GM23338 (cell line): Measurements from ENCODE around the gene IL9. TPM values are rescaled to one million over a fixed set of nuclear protein-coding genes. Genes with fewer than 3 reads are reported as not detected.

Experiments
- ATAC-seq: fragments of 200-7000 bp; cut with Tn5 transposase; 3 replicates; pipeline ENCODE4 v1.9.1; 2020
- DNase-seq: peaks from one replicate; pipeline ENCODE4 v3.0.0-alpha.2; 2015; ENCODE audit warnings: low spot score
- H2AFZ ChIP-seq: fragments of 200-600 bp; sonication (generic); 2 replicates; pipeline ENCODE4 v1.8.0; 2016; ENCODE audit warnings: antibody characterized with exemption, mild to moderate bottlenecking, moderate library complexity
- H3F3A ChIP-seq: fragments of 200-600 bp; sonication (generic); replicated peaks from 2 replicates; pipeline ENCODE4 v1.8.0; 2017; ENCODE audit warnings: antibody characterized with exemption, mixed run types, low read depth
- H3K27ac ChIP-seq: fragments of 200-600 bp; sonication (generic); 2 replicates; pipeline ENCODE4 v1.6.1; 2016; ENCODE audit warnings: low read depth
- H3K27me3 ChIP-seq: fragments of 200-600 bp; sonication (generic); 2 replicates; pipeline ENCODE4 v1.8.0; 2016; ENCODE audit warnings: mild to moderate bottlenecking, mixed run types, moderate library complexity; ENCODE audit not compliant: insufficient read depth
- H3K36me3 ChIP-seq: fragments of 200-600 bp; sonication (generic); 2 replicates; pipeline ENCODE4 v1.8.0; 2016; ENCODE audit warnings: mild to moderate bottlenecking; ENCODE audit not compliant: insufficient read depth
- H3K4me1 ChIP-seq: fragments of 200-600 bp; sonication (generic); 2 replicates; pipeline ENCODE4 v1.8.0; 2016; ENCODE audit warnings: mild to moderate bottlenecking, moderate library complexity; ENCODE audit not compliant: insufficient read depth
- H3K4me2 ChIP-seq: fragments of 200-600 bp; sonication (generic); 2 replicates; pipeline ENCODE4 v1.7.1; 2017; ENCODE audit warnings: mixed run types
- H3K4me3 ChIP-seq: fragments of 200-600 bp; sonication (generic); 2 replicates; pipeline ENCODE4 v1.6.1; 2016; ENCODE audit warnings: mixed run types
- H3K79me2 ChIP-seq: fragments of 200-600 bp; sonication (generic); replicated peaks from 2 replicates; pipeline ENCODE4 v1.8.0; 2017; ENCODE audit warnings: mild to moderate bottlenecking; ENCODE audit not compliant: insufficient read depth
- H3K9me2 ChIP-seq: fragments of 200-600 bp; sonication (generic); 2 replicates; pipeline ENCODE4 v1.8.0; 2017; ENCODE audit not compliant: insufficient read depth
- H4K20me1 ChIP-seq: fragments of 200-600 bp; sonication (generic); replicated peaks from 2 replicates; pipeline ENCODE4 v1.8.0; 2017; ENCODE audit warnings: mild to moderate bottlenecking; ENCODE audit not compliant: insufficient read depth
- H3K27ac Mint-ChIP-seq: 2 replicates; pipeline ENCODE4 v1.8.0; 2020; ENCODE audit warnings: inconsistent platforms, mild to moderate bottlenecking, moderate library complexity, mixed read lengths
- H3K27me3 Mint-ChIP-seq: 3 replicates; pipeline ENCODE4 v1.8.0; 2022; ENCODE audit warnings: low read depth, mild to moderate bottlenecking, moderate library complexity, mixed read lengths, inconsistent platforms; ENCODE audit not compliant: insufficient read depth, poor library complexity
- H3K36me3 Mint-ChIP-seq: 3 replicates; pipeline ENCODE4 v1.8.0; 2021; ENCODE audit warnings: low read depth, mild to moderate bottlenecking, inconsistent platforms, moderate library complexity, mixed read lengths
- H3K4me1 Mint-ChIP-seq: 3 replicates; pipeline ENCODE4 v1.8.0; 2020; ENCODE audit warnings: mild to moderate bottlenecking, inconsistent platforms, mixed read lengths
- H3K4me3 Mint-ChIP-seq: 3 replicates; pipeline ENCODE4 v1.8.0; 2021; ENCODE audit warnings: moderate library complexity, mild to moderate bottlenecking, inconsistent platforms, mixed read lengths
- H3K9me3 Mint-ChIP-seq: 3 replicates; pipeline ENCODE4 v1.8.0; 2020; ENCODE audit warnings: moderate library complexity, mild to moderate bottlenecking, inconsistent platforms, mixed read lengths
- CREB1 ChIP-seq: fragments of 250-450 bp; sonication (Bioruptor Pico); IDR thresholded peaks from 2 replicates; pipeline ENCODE4 v1.5.0; 2020; ENCODE audit warnings: low read depth, mild to moderate bottlenecking, moderate library complexity
- CTCF ChIP-seq, 2 experiments: fragments of 200-600 bp in 1 of 2; sonication (generic) in 1 of 2; conservative IDR thresholded peaks; 2 replicates each; pipeline versions ENCODE4 v1.5.1 to v1.6.1; 2016 to 2017; ENCODE audit warnings: antibody characterized with exemption in 2 of 2, low read depth in 2 of 2, mild to moderate bottlenecking in 2 of 2, moderate library complexity in 1 of 2
- ETS1 ChIP-seq: IDR thresholded peaks from 2 replicates; pipeline ENCODE4 v1.6.1; 2016; ENCODE audit warnings: antibody characterized with exemption
- EZH2 ChIP-seq: fragments of 200-600 bp; sonication (generic); IDR thresholded peaks from one replicate; pipeline ENCODE4 v1.8.0; 2017; ENCODE audit warnings: antibody characterized with exemption, mild to moderate bottlenecking, low read depth; ENCODE audit not compliant: unreplicated experiment
- EZH2phosphoT487 ChIP-seq: fragments of 200-600 bp; sonication (generic); IDR thresholded peaks from one replicate; pipeline ENCODE4 v1.8.1; 2018; ENCODE audit warnings: antibody characterized with exemption; ENCODE audit not compliant: unreplicated experiment
- JUNB ChIP-seq: IDR thresholded peaks from one replicate; pipeline ENCODE4 v1.6.1; 2016; ENCODE audit warnings: antibody characterized with exemption; ENCODE audit not compliant: unreplicated experiment
- NANOG ChIP-seq: IDR thresholded peaks from 2 replicates; pipeline ENCODE4 v1.6.1; 2016; ENCODE audit warnings: antibody characterized with exemption, borderline replicate concordance
- REST ChIP-seq: IDR thresholded peaks from one replicate; pipeline ENCODE4 v1.6.1; 2018; ENCODE audit warnings: antibody characterized with exemption; ENCODE audit not compliant: unreplicated experiment
- STAT1 ChIP-seq: IDR thresholded peaks from one replicate; pipeline ENCODE4 v1.6.1; 2016; ENCODE audit warnings: antibody characterized with exemption; ENCODE audit not compliant: unreplicated experiment
- ZNF114 ChIP-seq: fragments of 250-450 bp; sonication (Bioruptor Pico); IDR thresholded peaks from 2 replicates; pipeline ENCODE4 v1.5.0; 2020; ENCODE audit warnings: mild to moderate bottlenecking, moderate library complexity
- ZNF331 ChIP-seq: fragments of 250-450 bp; sonication (Bioruptor Pico); IDR thresholded peaks from 2 replicates; pipeline ENCODE4 v1.5.0; 2020; ENCODE audit warnings: low read depth, mild to moderate bottlenecking, moderate library complexity
- polyA plus RNA-seq: library from polyadenylated mRNA; unstranded; fragments of >200 nt; fragmentation: Nextera tagmentation; extraction: Ambion mirVana; gene quantifications from 2 replicates; pipeline ENCODE4 v1.2.1, GENCODE V29; 2016
- total RNA-seq: library from RNA; depleted of rRNA; stranded (reverse); fragments of >200 nt; shearing (Covaris generic); gene quantifications from 2 replicates; pipeline ENCODE4 v1.2.3, GENCODE V29; 2014

The IL9 gene
- total and polyA plus RNA-seq, 2 experiments from 2014 or later = not detected

GRCh38 chr5:135850671-135851070 lies 45.0 kb downstream of the IL9 start (continued):
- TF ChIP-seq ETS1 = no peak
- no peak for TF ChIP-seq REST
- TF ChIP-seq ZNF114 (CRISPR knock-in tag) = no peak
- no peak for TF ChIP-seq NANOG
- TF ChIP-seq STAT1 = no peak
- no peak for TF ChIP-seq ZNF331

- DNase-seq = no peak
- peaks cover 4% of the 10 kb centered on the region for H3K27me3 Mint-ChIP-seq
- Histone ChIP-seq H3K4me2 (no peak overlapping the region), H2AFZ (no peak overlapping the region), H3K36me3 (no peaks in the 10 kb centered on the region), H4K20me1 (no peaks in the 10 kb centered on the region), H3K4me3 (no peak overlapping the region), H3K27me3 (no peaks in the 10 kb centered on the region), H3K4me1 (no peaks in the 10 kb centered on the region), H3K79me2 (no peaks in the 10 kb centered on the region), H3K9me2 (peaks cover 5% of the 10 kb centered on the region; the same call in 1 of the 2 replicates), H3K27ac (no peak overlapping the region), H3F3A (no peaks in the 10 kb centered on the region)
- ATAC-seq = no peak
- H3K4me3 Mint-ChIP-seq = no peak overlapping the region
- H3K36me3 Mint-ChIP-seq = no peaks in the 10 kb centered on the region; the same call in 2 of the 3 replicates
- H3K4me1 Mint-ChIP-seq = no peaks in the 10 kb centered on the region; the same call in 2 of the 3 replicates
- H3K27ac Mint-ChIP-seq = no peak overlapping the region
- no peaks in the 10 kb centered on the region for H3K9me3 Mint-ChIP-seq
- TF ChIP-seq EZH2 = no peak
- TF ChIP-seq ETS1 = no peak
- TF ChIP-seq STAT1 = no peak
- no peak for TF ChIP-seq ZNF331
- TF ChIP-seq NANOG = no peak
- TF ChIP-seq CREB1 (CRISPR knock-in tag) = no peak
- TF ChIP-seq EZH2phosphoT487 = no peak
- TF ChIP-seq JUNB = no peak
- TF ChIP-seq ZNF114 (CRISPR knock-in tag) = no peak
- no peak for TF ChIP-seq REST
- no peak for TF ChIP-seq CTCF (conservative IDR thresholded peaks at IDR 0.05; ENCODE audit: low read depth in 2 of 2)
Measured at GRCh38 chr5:135850231-135850630, 45.4 kb downstream of the IL9 start.
